Kidney (tissue), 14 donors: ENCODE data around the gene NID2. TPM values are rescaled to one million over a fixed set of nuclear protein-coding genes. Genes with fewer than 3 reads are reported as not detected.

Experiments used
- DNase-seq, 5 donors: peaks; one replicate each; pipeline ENCODE4 v3.0.0-alpha.2; 2013 to 2020
- FAIRE-seq: peaks from 2 replicates; lab custom pipeline; 2012; peaks lifted over from hg19 to GRCh38; lab: Jason Lieb, UNC
- H3K27ac ChIP-seq, 2 donors: one replicate each; pipeline ENCODE4 v1.7.0; 2013; ENCODE audit warnings: low read depth in 2 of 2, low read length in 2 of 2, inconsistent platforms in 1 of 2
- H3K27me3 ChIP-seq: one replicate; pipeline ENCODE4 v1.7.1; 2013; ENCODE audit warnings: low read length, inconsistent platforms; ENCODE audit not compliant: control insufficient read depth, insufficient read depth
- H3K36me3 ChIP-seq, 3 donors: one replicate each; pipeline versions ENCODE4 v1.7.0 to v1.7.1; 2013; ENCODE audit warnings: low read length in 3 of 3, control low read depth in 1 of 3, inconsistent platforms in 1 of 3; ENCODE audit not compliant: insufficient read depth in 3 of 3, control insufficient read depth in 2 of 3
- H3K4me1 ChIP-seq, 3 donors: one replicate each; pipeline versions ENCODE4 v1.7.0 to v1.7.1; 2013; ENCODE audit warnings: low read length in 3 of 3, inconsistent platforms in 1 of 3, low read depth in 1 of 3; ENCODE audit not compliant: control insufficient read depth in 2 of 3, insufficient read depth in 2 of 3
- H3K4me3 ChIP-seq, 3 donors: one replicate each; pipeline versions ENCODE4 v1.7.0 to v1.8.1; 2013; ENCODE audit warnings: low read length in 3 of 3, control low read depth in 1 of 3, inconsistent platforms in 1 of 3
- H3K9ac ChIP-seq, 3 donors: one replicate each; pipeline versions ENCODE4 v1.7.0 to v1.7.1; 2013; ENCODE audit warnings: low read length in 3 of 3, control low read depth in 1 of 3, inconsistent platforms in 1 of 3
- H3K9me3 ChIP-seq, 3 donors: one replicate each; pipeline versions ENCODE4 v1.7.0 to v1.7.1; 2013; ENCODE audit warnings: low read length in 3 of 3, control low read depth in 1 of 3, inconsistent platforms in 1 of 3; ENCODE audit not compliant: control insufficient read depth in 2 of 3, insufficient read depth in 1 of 3
- intact Hi-C: fragments of 100-400 bp; cut with DNase I; formaldehyde crosslinking; loops from one replicate; pipeline ENCODE4 v1.11.1; 2022
- polyA plus RNA-seq: library from polyadenylated mRNA; stranded (reverse); fragments of 350-450 nt; fragmentation: Illumina TruSeq; extraction: RNeasy Lipid Tissue Mini Kit (QIAGEN cat#74804); gene quantifications from one replicate; pipeline ENCODE4 v1.2.3, GENCODE V29; 2014; ENCODE audit warnings: low read depth, low replicate concordance; ENCODE audit not compliant: insufficient read depth
- total RNA-seq: library from RNA; stranded (reverse); fragmentation: NEBNext Ultra II Directional; extraction: Animal tissue kit (Norgen Biotek cat#: 25700); gene quantifications from one replicate; pipeline ENCODE4 v1.2.1, GENCODE V29; 2021
- TF ChIP-seq, protein P1 (sequence below): IDR thresholded peaks from 3 replicates; pipeline ENCODE4 v1.5.1; 2012; ENCODE audit warnings: mild to moderate bottlenecking, moderate library complexity, borderline replicate concordance; ENCODE audit not compliant: insufficient read depth; ENCODE audit errors: extremely low read depth
- donor health status: control.
- donor health status: control.
- donor health status: control.
- donor health status: control.
- donor health status: control.
- donor health status: DM: yes; HTN: yes; CAD: no.
- donor health status: Normal renal cell carcinoma (clear cell type).

NID2 gene
- total and polyA plus RNA-seq, 2 donors from 2014 or later, result 7.1 to 37.7 TPM

DNA sequence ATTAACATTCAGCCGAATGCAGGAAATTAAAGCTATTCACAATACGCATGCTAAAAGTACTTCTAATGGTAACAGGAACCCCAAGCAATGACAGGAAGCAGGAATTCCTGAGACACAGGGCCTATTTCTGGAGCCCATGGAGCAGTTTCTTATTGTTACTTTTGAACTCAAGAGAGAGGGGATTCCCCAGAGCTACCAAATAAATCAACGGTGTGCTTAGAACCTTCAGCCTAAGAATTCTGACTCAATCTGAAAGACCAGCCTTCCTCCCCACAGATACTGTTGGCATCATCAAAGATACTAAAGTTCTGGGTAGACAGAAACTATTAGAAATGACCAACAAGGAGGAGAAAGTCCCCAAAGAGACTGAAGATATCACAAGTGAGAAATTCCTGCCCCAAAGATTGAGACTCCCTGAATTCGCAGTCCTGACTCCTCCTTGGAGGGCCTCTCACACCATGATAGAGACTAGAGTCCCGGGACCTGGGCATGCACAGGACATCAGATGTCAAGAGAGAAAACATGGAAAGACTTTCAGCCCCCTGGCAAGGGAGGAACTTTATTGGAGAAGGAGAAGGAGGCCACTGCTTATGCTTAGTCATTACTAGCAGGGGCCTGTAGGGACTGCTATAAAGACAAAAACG lies 46.8 kb downstream of the NID2 start:
- DNase-seq, result peak in 1 of 5 donors; percentile 50
- Histone ChIP-seq H3K4me1 (peaks cover 0 to 12% (median 0%) of the 10 kb centered on the region in 3 donors), H3K27ac (no peak overlapping the region), H3K36me3 (peaks cover 0 to 7% (median under 1%) of the 10 kb centered on the region in 3 donors), H3K4me3 (no peak overlapping the region), H3K9me3 (no peaks in the 10 kb centered on the region), H3K9ac (no peak overlapping the region), H3K27me3 (no peaks in the 10 kb centered on the region)
- no peak for FAIRE-seq
- TF ChIP-seq, protein P1, sequence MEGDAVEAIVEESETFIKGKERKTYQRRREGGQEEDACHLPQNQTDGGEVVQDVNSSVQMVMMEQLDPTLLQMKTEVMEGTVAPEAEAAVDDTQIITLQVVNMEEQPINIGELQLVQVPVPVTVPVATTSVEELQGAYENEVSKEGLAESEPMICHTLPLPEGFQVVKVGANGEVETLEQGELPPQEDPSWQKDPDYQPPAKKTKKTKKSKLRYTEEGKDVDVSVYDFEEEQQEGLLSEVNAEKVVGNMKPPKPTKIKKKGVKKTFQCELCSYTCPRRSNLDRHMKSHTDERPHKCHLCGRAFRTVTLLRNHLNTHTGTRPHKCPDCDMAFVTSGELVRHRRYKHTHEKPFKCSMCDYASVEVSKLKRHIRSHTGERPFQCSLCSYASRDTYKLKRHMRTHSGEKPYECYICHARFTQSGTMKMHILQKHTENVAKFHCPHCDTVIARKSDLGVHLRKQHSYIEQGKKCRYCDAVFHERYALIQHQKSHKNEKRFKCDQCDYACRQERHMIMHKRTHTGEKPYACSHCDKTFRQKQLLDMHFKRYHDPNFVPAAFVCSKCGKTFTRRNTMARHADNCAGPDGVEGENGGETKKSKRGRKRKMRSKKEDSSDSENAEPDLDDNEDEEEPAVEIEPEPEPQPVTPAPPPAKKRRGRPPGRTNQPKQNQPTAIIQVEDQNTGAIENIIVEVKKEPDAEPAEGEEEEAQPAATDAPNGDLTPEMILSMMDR, result no peak
- intact Hi-C loops, result no loop called here

DNA sequence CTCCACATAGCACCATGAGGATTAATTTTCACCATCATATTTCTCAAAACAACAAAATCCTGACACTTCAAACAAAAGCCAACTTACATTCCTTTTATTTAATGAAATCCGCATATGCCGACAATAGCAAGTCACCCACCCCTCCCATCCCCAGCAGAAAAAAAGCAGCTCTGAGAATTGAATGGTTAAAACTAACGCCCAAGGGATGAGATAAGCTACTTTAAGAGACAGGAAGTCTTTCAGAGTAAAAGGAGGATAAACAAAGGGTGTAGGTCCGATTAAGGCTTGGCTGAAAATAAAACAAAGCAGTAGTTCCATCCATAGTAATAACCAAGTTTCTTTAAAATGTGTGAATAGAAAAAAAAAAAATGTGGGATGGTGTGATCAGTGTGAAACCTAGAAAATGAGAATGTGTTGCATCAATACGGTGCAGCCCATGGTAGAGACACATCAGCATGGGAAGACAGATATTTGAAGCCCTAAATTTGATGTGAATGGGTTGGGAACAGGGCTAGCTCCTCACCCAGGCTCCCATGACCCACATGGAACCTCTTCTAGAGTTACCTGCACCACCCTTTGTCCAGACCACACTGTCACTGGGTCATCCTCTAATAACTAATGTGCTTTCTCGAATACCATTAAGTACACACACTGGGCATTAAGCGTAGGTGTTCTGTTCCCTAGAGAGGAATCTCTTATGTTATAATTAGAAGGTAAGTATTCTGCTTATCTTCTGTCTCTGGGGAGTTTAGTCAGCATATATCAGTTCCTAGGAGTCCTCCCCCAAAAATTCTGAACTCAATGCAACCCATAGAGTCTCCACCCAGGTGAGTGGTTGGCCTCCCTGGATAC lies 47.8 kb downstream of the NID2 start:
- Histone ChIP-seq H3K4me1 (peaks cover 0 to 12% (median 0%) of the 10 kb centered on the region in 3 donors), H3K4me3 (no peak overlapping the region), H3K9me3 (no peaks in the 10 kb centered on the region), H3K36me3 (peaks cover 0 to 7% (median 0%) of the 10 kb centered on the region in 3 donors), H3K27me3 (no peaks in the 10 kb centered on the region), H3K27ac (no peak overlapping the region), H3K9ac (no peak overlapping the region)
- DNase-seq (no peak), FAIRE-seq (no peak)
- intact Hi-C loops, result no loop called here
- TF ChIP-seq, protein P1, result no peak

DNA sequence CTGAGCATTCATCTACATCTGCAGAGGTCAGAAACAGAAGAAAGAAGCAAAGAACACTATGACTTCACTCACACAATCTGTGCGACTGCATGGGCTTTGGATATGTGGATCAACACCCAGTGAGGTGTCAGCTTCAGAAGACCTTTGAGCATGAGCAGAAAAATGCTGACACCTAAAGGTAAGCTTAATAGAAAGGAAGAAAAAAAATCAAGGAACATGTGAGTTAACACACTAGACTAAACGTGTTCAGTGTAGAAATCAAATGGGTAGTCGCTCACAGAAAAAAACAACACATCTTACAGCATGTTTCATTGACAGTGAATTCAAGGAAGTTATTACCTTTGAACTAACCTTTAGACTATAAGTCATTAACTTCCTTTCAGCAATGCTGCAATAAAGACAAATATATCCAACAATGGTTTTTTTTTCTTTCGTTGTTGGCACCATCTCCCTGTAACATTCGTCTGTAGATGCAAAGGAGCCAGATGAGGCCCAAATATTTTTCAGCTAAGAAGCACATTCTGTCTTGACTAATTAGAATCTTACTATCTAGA lies 48.6 kb downstream of the NID2 start:
- DNase-seq, result no peak
- Histone ChIP-seq H3K27ac (no peak overlapping the region), H3K36me3 (peaks cover 0 to 7% (median 0%) of the 10 kb centered on the region in 3 donors), H3K9me3 (no peaks in the 10 kb centered on the region), H3K4me1 (peaks cover 0 to 12% (median 0%) of the 10 kb centered on the region in 3 donors), H3K4me3 (no peak overlapping the region), H3K9ac (no peak overlapping the region), H3K27me3 (no peaks in the 10 kb centered on the region)
- intact Hi-C loops, result no loop called here
- FAIRE-seq, result no peak
- TF ChIP-seq, protein P1, result no peak
